GM18507 (cell line): ENCODE results near the gene CROCC2.

ENCODE experiments used
- DNase-seq: peaks from one replicate; pipeline ENCODE4 v3.0.0; 2011; ENCODE audit warnings: low read depth; ENCODE audit not compliant: insufficient read length; ENCODE audit errors: extremely low spot score
- FAIRE-seq: peaks from 2 replicates; lab custom pipeline; 2011; peaks lifted over from hg19 to GRCh38; lab: Jason Lieb, UNC

CROCC2 gene

DNA sequence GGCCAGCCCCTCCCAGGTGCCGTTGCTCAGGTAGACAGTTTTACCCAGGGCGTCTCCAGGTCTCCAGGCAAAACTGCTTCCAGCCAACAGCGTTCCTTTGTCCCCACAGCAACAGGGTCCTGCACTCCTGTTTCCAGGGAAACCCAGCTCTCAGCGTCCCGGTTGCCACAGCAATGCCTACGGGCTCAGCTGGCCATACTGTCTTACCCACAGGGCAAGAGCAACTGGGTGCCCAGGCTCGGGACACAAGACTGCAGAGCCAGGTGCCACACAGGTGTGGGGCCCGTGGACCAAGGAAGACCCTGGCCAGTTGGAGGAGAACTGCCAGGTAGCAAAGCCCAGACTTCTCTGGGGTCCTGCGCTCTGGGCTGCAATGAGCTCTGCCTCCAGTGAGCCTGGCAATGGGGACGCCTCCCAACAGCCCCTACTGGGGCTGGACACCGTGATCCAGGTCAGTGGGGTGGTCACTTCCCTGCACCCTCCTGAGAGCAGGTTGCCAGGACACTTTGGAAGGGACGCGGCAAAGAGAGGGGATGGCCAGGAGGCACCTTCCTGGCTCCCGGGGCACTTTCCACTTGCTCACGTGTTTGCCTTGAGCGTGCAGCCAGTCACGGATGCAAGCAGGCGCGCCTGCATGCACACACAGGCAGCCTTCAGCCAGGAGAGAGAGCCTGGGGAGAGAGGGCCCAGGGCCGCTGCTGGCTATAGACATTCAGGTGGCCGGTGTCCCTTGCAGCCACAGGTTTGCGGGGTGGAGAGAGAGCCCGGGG, at the start of gene CROCC2:
CROCC2 (plus strand) TSS at position 196 of the 770 bp plus-strand sequence; CDS start at position 374, 178 bp downstream.
- FAIRE-seq: no peak
- no peak for DNase-seq

DNA sequence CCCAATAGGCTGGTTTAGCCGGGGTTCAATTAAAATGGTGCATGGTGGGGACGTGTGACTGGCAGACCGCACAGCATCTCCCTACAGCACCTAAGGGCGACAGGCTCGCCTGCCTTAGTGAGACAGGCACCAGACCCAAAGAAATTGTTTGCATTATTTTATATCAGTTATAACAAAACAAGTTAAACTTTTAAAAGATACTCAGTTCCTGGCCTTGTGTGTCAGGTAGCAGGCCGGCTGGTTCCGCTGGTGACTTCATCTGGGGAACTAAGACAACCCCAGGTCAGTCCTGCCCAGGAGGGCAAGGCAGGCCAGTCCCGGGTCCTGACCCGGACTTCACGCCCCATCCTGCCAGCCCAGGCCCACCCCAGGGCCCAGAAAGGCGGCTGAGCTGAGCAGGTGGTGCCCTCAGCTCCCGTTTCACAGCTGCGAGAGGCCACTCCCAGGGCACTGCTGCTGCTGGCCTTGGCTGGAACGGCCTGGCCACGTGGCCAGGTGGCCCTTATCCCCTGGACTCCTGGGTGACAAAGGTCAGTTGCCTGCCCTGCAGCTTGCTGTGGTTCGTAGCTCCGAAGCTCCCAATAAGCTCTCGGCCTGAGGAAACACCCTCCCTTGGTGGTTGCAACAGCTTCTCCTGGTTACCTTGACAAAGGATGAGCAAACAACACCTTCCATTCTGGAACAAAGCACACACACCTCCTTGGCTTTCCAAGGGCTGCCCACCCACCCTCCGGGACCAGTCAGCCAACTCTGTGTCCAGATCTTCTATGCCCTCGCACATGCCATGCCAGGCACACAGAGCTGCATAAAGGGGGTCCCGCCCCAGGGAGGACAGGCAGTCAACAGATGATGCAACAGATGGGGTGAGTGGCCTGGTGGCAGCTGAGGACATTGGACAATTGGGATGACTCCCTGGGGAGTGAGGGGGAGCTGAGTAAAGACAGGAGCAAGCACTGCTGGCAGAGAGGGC, 48.8 kb upstream of the CROCC2 start:
- FAIRE-seq: no peak

DNA sequence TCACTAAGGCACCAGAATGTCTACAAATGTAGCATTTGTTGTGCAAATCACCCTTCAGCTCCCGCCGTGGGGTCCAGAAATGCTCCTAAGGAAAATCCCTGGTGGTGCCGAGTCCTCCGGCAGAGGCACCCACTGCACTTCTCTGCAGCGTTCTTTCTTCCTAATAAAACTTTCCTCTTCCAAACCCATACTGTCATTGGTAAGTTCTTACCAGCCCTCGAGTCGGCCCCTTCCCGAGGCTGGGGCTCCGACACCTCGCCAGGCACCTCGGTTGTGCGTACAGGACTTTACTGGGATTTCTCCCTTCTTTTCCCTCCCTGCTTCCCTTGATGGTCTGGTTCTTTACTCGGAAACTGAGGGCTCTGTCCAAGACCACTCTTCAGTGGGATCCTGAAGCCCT, 47.8 kb upstream of the CROCC2 start:
- no peak for DNase-seq
- no peak for FAIRE-seq

More for the DNA sequence above, 48.8 kb upstream of the CROCC2 start:
- no peak for DNase-seq

DNA sequence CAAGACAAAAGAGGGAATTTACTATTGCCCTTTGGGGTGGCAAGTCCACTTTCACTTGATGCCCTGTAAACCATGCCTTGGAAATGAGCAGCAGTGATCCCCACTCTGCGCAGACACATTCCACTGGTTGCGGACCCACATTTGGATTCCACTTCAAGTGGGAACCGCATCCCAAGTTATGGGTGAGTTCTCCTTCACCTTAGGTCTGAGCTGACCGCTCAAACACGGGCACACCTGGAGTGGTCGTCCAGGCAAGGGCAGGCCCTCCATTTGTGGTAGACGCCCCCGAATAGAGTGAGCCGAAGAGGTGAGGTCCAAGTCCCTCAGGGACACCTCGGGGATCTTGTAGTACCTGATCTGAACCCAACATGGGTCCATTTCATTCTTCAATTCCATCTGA, 47.3 kb upstream of the CROCC2 start:
- no peak for DNase-seq
- no peak for FAIRE-seq

DNA sequence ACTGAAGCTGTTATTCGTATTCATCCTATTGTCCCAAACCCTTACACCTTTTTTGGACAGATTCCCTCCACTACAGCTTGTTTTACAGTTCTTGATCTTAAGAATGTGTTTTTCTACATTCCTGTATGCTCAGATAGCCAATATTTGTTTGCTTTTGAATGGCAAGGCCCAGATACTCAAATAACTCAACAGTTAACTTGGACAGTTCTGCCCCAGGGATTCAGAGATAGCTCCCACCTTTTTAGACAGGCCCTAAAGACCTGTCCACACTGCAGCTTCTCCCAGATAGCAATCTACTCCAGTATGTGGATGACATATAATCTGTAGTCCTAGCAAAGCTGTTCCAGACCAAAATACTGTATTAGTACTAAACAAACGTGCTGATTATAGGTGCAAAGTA, 44.6 kb upstream of the CROCC2 start:
- DNase-seq (no peak), FAIRE-seq (no peak)

DNA sequence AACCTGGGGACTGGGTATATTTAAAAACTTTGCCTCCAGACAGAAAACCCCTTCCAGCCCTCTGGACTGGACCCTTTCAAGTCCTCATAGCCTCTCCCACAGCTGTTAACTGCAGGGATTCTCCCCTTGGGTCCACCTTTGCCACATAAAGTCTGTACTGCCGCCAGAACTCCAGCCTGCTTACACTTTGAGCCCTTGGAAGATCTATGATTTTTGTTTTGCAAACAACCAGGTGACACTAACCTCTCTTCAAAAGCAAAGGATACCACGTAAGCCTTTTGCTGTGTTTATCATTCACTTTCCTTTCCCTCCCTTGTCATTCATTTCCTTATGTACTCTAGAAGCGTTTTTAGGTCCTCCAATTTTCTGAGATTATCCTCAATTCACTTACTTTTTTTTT, 41.7 kb upstream of the CROCC2 start:
- FAIRE-seq (no peak), DNase-seq (no peak)

DNA sequence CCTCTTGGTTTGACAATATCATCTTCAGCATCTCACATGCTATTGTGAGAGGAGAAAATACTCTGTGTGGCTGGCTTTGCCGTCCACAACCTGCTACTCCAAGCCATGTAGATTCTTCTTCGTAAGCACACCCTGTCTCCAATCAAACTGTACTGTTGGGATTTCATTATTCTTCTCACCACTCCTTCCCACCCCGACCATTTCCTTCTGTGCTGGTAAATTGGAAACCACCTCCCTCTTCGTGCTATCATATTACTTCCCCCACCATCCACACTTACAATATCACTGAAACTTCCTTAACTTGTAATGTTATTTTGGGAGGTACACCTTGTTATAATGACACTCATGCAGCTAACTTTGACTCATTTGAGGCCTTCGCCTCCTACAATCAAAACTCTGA, 40.7 kb upstream of the CROCC2 start:
- FAIRE-seq: no peak
- DNase-seq: no peak

DNA sequence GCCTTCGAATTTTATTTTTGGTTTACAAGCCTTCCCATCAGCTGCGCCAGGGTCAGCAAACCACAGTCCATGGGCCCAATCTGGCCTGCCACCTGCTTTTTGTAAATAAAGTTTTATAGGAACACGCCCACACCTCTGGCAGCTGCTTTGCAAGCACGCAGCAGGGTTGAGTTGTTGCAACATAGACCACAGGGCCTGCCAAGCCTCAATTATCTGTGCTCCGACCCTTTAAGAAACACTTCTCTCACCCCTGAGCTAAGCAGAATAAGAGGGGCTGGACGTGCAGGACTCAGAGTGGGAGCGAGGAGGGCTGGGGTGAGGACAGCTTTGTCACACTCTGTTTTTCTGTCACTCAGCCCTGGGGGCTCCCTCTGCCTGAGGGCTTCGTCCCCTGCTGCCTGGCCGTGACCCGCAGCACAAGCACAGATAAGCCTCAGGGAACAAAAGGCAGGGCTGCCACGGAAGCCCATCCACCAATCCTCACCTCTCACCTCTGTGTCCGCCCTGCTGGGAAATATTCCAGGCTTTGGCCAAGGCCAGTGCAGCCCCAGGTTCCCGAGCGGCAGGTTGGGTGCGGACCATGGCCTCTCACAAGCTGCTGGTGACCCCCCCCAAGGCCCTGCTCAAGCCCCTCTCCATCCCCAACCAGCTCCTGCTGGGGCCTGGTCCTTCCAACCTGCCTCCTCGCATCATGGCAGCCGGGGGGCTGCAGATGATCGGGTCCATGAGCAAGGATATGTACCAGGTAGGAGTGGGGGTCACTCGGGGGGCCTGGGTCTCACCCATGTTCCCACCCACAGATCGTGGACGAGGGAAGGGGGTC, 37.6 kb upstream of the CROCC2 start, which contains the start of gene AGXT:
AGXT (plus strand) TSS at position 539 of the 823 bp plus-strand sequence; CDS start at position 581, 42 bp downstream.
- FAIRE-seq (no peak), DNase-seq (no peak)

DNA sequence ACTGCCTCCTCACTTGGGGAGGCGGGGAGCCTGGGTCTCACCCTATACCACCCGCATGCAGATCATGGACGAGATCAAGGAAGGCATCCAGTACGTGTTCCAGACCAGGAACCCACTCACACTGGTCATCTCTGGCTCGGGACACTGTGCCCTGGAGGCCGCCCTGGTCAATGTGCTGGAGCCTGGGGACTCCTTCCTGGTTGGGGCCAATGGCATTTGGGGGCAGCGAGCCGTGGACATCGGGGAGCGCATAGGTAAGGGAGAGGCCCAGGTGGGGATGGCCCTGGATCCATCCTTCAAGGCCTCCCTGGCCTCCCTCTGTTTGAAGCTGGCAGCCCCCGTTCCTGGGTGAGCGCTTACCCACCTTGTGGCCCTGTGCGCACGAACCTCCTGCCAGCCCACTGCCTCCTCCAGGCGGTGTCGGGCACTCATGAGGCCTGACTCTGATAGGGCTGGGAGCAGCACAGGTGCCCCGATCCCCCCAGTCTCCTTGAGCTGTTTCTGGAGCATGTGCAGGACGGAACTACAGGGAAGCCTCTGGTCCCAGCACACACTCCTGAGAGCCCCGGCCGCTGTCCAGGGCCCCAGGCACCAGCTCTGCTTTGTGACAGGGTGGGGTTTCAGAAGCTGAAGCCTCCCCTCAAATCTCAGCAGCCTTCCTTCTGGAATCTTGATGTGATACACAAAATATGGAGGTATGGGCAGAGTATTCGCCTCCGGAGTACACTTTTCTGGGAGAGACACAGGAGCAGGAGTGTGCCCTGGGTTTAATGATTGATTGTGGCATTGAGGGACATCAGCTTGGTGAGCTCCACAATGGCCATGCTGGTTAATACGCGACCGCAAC, 36.8 kb upstream of the CROCC2 start:
- DNase-seq: no peak
- no peak for FAIRE-seq

DNA sequence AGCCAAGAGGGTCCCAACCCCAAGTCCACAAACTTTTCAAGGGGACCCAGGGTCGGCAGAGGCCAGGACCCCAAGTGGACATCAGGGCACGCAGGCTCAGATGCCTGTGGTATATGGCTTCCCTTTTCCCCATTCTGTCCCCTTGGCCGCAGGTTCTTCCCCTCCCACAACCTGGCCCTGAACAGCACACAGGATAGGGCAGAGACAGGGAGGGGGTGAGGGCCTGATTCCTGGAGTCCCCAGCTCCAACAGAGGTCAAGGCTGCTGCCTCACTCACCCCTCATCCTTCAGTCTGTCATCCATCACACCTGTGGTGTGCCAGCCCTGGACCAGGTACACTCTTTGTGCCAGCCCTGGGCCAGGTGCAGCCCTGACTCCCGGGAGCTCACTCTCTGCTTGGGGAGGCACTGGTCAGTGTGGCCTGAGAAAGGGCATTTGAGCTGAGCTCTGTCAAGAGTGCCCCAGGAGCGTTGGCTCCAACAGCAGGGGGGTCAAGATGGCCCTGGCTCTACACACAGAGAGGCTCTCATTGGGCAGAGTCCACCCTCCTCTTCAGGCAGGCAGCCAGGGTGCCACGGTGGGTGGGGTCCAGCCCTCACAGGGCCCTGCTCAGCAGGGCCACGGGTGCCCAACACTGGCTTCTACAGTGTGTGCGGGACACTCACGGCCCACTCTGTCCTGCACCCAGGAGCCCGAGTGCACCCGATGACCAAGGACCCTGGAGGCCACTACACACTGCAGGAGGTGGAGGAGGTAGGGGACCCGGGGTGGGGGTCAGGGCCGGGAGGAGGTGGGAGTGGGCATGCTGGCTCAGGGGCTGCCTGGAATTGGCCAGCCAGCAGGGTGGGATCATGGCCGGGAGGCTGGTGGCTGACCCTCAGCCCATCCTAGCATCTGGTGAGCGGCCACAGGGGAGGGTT, 35.9 kb upstream of the CROCC2 start:
- no peak for FAIRE-seq
- DNase-seq: no peak

DNA sequence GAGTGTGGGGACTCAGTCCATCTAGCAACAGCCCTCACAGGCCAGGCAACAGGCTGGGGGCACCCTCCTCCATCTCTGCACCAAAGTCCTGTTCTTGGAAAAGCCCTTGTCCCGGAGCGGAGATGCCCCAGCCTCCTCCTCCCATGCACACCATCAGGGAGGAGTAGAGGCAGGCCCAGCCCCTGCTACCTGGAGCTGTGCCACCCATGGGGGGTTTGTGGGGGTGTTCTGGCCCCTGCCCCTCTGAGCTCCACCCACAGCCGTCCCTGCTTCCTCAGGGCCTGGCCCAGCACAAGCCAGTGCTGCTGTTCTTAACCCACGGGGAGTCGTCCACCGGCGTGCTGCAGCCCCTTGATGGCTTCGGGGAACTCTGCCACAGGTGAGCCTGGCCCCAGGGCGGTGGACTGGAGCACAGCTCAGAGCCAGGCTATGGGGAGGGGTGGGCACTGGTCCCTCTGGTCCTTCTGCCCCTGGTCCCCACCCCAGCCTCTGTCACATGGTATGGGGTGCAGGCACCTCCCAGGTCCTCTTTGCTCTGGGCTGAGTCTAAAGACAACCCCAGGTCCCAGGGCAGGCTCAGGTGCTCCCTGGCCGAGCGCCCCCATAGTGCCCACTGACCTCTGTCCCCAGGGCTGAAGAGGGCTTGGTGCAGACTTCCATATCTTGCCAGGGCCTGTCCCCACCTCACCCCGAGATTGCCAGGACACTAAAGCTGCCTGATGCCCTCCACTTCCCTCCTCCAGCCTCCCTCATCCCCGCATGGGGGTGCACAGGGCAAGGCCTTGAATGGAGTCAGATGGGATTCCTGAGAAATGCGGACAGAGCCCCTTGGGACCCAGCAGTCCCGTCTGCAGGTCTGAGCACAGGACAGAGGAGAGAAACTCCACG, 34.8 kb upstream of the CROCC2 start:
- no peak for DNase-seq
- FAIRE-seq: no peak

DNA sequence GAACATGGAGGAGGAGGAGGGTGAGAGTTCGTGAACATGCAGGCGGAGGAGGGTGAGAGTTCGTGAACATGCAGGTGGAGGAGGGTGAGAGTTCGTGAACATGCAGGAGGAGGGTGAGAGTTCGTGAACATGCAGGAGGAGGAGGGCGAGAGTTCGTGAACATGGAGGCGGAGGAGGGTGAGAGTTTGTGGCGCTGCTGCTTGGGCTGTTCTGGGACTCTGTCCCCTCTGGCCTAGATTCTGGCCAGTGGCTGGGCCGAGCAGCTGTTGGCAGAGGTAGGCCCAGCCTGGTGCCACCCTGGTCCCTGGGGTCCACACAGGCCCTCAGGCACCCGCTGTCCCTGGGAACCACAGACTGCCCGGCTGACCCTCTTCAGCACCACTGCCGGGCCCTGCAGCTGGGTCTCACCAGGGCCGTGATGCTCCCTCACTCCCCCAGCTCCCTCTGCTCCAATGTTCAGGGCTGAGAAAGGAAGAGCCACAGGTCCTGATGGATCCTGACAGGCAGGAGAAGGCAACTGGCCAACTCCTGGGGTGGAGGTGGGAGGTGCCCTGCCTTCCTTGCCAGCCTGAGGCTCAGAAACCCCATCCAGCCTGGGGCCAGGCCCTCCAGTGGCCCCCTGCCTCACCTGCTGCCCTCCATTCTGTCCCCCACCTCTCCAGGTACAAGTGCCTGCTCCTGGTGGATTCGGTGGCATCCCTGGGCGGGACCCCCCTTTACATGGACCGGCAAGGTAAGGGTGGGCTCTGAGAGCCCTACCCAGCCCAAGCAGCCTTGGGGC, 33.6 kb upstream of the CROCC2 start:
- DNase-seq: no peak
- FAIRE-seq: no peak

DNA sequence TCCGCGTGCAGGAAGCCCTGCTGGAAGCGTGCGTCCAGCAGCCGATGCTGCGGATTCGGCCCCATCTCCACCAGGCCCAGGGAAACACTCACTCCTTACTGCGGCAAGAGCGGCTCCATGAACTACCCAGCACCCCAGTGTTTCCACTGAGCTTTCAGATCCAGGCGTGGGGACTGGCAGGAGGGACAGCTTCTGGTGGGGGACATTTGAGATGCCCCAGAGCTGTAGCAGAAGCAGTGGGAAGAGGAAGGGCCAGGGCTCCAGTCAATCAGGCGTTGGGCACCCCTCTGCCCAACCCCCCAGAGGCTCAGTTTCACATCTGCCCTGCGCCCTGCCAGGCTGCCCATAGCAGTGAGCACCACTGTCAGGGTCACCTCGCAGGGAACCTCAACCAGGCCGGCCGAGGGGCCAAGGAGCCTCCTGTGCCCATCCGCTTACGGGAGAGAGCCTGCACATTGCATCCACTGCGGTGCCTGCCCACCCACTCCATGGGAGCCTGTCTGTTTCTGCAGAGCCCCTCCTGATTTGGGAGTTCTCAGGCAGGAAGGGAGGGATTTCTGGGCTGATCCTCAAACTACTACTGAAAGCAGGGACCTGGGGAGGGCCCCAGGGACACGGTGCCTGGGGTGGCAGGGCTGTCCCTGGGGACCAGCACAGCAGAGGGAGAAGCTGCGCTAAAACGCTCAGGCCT, 32.9 kb upstream of the CROCC2 start:
- no peak for FAIRE-seq

DNA sequence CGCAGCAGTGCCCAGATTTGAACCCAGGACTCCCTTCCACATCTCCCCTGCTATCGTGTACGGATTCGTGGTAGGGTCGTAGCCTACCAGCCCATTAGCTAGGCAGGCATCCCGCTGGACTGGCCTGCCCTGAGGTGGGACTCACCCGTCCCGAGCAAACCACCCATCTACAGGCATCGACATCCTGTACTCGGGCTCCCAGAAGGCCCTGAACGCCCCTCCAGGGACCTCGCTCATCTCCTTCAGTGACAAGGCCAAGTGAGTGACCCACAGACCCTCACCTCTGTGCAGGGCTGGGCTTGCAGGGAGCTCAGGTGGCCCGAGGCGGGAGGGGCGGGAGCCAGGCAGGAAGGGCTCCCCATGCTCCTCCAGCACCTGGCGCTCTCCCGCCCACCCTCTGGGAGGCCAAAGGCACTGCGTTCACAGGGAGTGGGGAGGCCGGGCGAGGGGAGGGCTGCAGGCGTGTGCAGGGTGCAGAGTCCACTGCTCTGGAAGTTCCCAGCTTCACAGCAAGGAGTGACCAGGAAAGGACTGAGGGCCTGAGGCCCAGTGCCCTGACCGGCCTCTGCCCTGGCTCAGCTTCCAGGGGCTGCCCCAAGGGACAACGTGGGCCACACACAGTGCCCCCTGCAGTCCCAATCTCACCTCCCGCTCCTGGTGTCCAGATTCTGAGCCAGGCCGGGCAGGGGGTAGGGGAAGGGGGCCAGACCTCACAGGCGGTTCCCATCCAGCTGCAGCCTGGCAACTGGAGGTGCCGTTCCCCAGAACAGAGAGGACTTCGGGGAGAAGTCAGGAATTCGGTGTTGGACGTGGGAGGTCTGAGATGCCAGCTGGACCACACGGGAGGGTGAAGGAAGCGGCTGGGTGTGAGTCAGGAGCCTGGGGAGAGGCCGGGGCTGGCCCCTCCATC, 32.1 kb upstream of the CROCC2 start:
- no peak for DNase-seq
- FAIRE-seq: no peak

More for the DNA sequence above, 32.9 kb upstream of the CROCC2 start:
- DNase-seq: no peak
